ENCODE data around the gene AMPD2. TPM values are rescaled to one million over a fixed set of nuclear protein-coding genes. Genes with fewer than 3 reads are reported as not detected.

AMPD2 gene
- total RNA-seq, 4 donors from 2014 or later: 21.3 to 59.7 (median 39.0) TPM

DNA sequence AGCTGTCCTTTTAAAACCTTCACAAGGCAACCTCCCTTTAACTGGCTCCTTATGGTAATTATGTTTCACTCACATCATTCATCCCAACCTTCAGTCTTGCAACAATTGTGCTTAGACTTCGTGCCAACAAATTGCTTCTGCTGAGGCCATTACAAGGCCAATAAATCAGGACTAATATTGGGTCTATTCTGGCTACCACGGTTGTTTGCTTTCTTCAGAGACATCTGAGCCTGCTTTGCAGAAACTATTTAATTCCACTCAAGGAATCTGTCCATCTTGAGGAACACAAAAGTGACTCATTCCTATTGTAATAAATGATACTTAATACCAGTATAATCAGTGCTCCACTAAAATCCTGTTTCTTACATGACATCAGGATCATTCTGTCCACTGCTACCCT, 33.7 kb downstream of the AMPD2 start:
- Histone ChIP-seq H3K4me3 (no peak overlapping the region), H3K27me3 (no peaks in the 10 kb centered on the region), H3K36me3 (no peaks in the 10 kb centered on the region), H3K4me1 (peaks cover 7 to 14% (median 10%) of the 10 kb centered on the region in 4 donors), H3K9me3 (no peaks in the 10 kb centered on the region), H3K27ac (no peak overlapping the region)
- no peak for DNase-seq
- TF ChIP-seq EP300 (IDR thresholded peaks at IDR 0.05; ENCODE audit: low read depth) (no peak), CTCF (IDR thresholded peaks at IDR 0.05) (no peak), POLR2AphosphoS5 (IDR thresholded peaks at IDR 0.05) (no peak), POLR2A (IDR thresholded peaks at IDR 0.05) (no peak)
- in situ Hi-C loops (cut with MboI; ENCODE audit: low pct_ligation_motif_present in 1 of 4, low pct_unique_long_range_greater_than_20kb in 1 of 4, low sequenced_read_pairs in 3 of 4): loop anchor here (5.0 to 25.0 kb wide), 5 partner anchors 109 to 334 kb away; partner anchors contain the start of genes AHCYL1 (in 3 of the 4) and EPS8L3 (in 1 of the 4)
- intact Hi-C loops (cut with DNase I; ENCODE audit: low total_unique reads): loop anchor here (10.0 kb wide), 1 partner anchor 331 kb away; the partner anchor contains the start of gene AHCYL1
- 64 to 75% methylated on average over 2 of the region's 2 CpGs for WGBS, 2 donors (ENCODE audit: low coverage in 1 of 2)

DNA sequence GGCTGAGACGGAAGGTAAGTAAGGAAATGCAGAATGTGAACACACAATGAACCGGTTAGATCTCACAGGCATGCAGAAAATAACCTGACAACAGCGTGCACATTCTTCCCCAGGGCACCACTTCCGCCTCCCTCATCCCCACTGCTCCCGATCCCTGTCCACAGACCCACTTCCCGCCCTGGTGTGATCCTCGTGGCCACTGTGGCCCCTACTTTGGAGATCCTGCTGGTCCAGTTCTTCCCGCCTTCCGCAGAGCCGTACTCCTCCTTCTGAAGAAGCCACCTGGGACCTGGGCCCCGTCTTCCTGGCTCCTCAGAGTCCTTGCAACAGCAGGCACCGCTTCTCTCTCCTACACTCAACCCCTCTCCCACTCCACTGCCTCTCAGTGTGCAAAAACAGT, 34.9 kb downstream of the AMPD2 start:
- intact Hi-C loops (cut with DNase I; ENCODE audit: low total_unique reads) (loop anchor here (10.0 kb wide), 1 partner anchor 330 kb away; the partner anchor contains the start of gene AHCYL1), in situ Hi-C loops (cut with MboI; ENCODE audit: low pct_ligation_motif_present in 1 of 4, low pct_unique_long_range_greater_than_20kb in 1 of 4, low sequenced_read_pairs in 3 of 4) (loop anchor here (5.0 to 25.0 kb wide), 5 partner anchors 108 to 333 kb away; partner anchors contain the start of genes AHCYL1 (in 3 of the 4) and EPS8L3 (in 1 of the 4))
- 89 to 95% methylated on average over 7 to 12 of the region's 12 CpGs for WGBS, 2 donors (ENCODE audit: low coverage in 1 of 2)
- Histone ChIP-seq H3K36me3 (no peaks in the 10 kb centered on the region), H3K9me3 (no peaks in the 10 kb centered on the region), H3K27ac (peak overlapping the region in 1 of 4 donors; percentile 85), H3K4me1 (peaks cover 7 to 14% (median 10%) of the 10 kb centered on the region in 4 donors), H3K4me3 (no peak overlapping the region), H3K27me3 (no peaks in the 10 kb centered on the region)
- TF ChIP-seq POLR2AphosphoS5 (IDR thresholded peaks at IDR 0.05) (no peak), CTCF (IDR thresholded peaks at IDR 0.05) (no peak), POLR2A (IDR thresholded peaks at IDR 0.05) (no peak), EP300 (IDR thresholded peaks at IDR 0.05; ENCODE audit: low read depth) (no peak)
- no peak for DNase-seq

- in situ Hi-C loops (cut with MboI; ENCODE audit: low pct_ligation_motif_present in 1 of 4, low pct_unique_long_range_greater_than_20kb in 1 of 4, low sequenced_read_pairs in 3 of 4) (loop anchor here in 3 of 4 donors (10.0 to 25.0 kb wide), 3 partner anchors 119 to 331 kb away; partner anchors contain the start of gene AHCYL1 (in 3 of the 3)), intact Hi-C loops (cut with DNase I; ENCODE audit: low total_unique reads) (loop anchor here (10.0 kb wide), 1 partner anchor 329 kb away; the partner anchor contains the start of gene AHCYL1)
- TF ChIP-seq CTCF (IDR thresholded peaks at IDR 0.05) (no peak), POLR2A (IDR thresholded peaks at IDR 0.05) (peak; percentile 87), POLR2AphosphoS5 (IDR thresholded peaks at IDR 0.05) (peak; percentile 46 to 88 (median 83)), EP300 (IDR thresholded peaks at IDR 0.05; ENCODE audit: low read depth) (no peak)
- Histone ChIP-seq H3K4me3 (peak within 1 kb of the TSS; percentile 12 to 68 (median 56)), H3K4me1 (peaks cover 7 to 14% (median 10%) of the 10 kb centered on the region in 4 donors), H3K9me3 (no peaks in the 10 kb centered on the region), H3K27me3 (no peaks in the 10 kb centered on the region), H3K36me3 (no peaks in the 10 kb centered on the region), H3K27ac (peak within 1 kb of the TSS; percentile 81 to 88 (median 86))
- 2% methylated on average over 21 of the region's 54 CpGs; no CpG with 5 or more reads in 1 of the 2 donors for WGBS, 2 donors (ENCODE audit: low coverage in 1 of 2)
- DNase-seq: peak; percentile 93
Observed at GRCh38 chr1:109655615-109656519, 36.2 kb downstream of the AMPD2 start, which contains the start of gene GSTM4. Gene GSTM4 (plus strand): TSS chr1:109656099. CDS start chr1:109656390, 291 bp downstream.

GRCh38 chr1:109657395-109657794, 37.8 kb downstream of the AMPD2 start:
- no peak for DNase-seq
- intact Hi-C loops (cut with DNase I; ENCODE audit: low total_unique reads): loop anchor here (10.0 kb wide), 1 partner anchor 327 kb away; the partner anchor contains the start of gene AHCYL1
- no peak overlapping the region for H3K4me3 ChIP-seq
- H3K9me3 ChIP-seq: no peaks in the 10 kb centered on the region
- no peak for TF ChIP-seq POLR2AphosphoS5 (IDR thresholded peaks at IDR 0.05)
- TF ChIP-seq CTCF (IDR thresholded peaks at IDR 0.05): no peak
- TF ChIP-seq EP300 (IDR thresholded peaks at IDR 0.05; ENCODE audit: low read depth): no peak
- TF ChIP-seq POLR2A (IDR thresholded peaks at IDR 0.05): no peak
- peaks cover 7 to 14% (median 10%) of the 10 kb centered on the region in 4 donors for H3K4me1 ChIP-seq
- in situ Hi-C loops (cut with MboI; ENCODE audit: low pct_ligation_motif_present in 1 of 4, low pct_unique_long_range_greater_than_20kb in 1 of 4, low sequenced_read_pairs in 3 of 4): loop anchor here in 3 of 4 donors (10.0 to 25.0 kb wide), 3 partner anchors 117 to 330 kb away; partner anchors contain the start of gene AHCYL1 (in 3 of the 3)
- no peaks in the 10 kb centered on the region for H3K27me3 ChIP-seq
- H3K36me3 ChIP-seq: no peaks in the 10 kb centered on the region
- H3K27ac ChIP-seq: peak overlapping the region in 2 of 4 donors; percentile 85 to 87
- 90% methylated on average over 4 of the region's 4 CpGs; no CpG with 5 or more reads in 1 of the 2 donors for WGBS, 2 donors (ENCODE audit: low coverage in 1 of 2)

All from transverse colon (tissue), 4 donors.